ENCODE measurements around the gene EIPR1.

DNA sequence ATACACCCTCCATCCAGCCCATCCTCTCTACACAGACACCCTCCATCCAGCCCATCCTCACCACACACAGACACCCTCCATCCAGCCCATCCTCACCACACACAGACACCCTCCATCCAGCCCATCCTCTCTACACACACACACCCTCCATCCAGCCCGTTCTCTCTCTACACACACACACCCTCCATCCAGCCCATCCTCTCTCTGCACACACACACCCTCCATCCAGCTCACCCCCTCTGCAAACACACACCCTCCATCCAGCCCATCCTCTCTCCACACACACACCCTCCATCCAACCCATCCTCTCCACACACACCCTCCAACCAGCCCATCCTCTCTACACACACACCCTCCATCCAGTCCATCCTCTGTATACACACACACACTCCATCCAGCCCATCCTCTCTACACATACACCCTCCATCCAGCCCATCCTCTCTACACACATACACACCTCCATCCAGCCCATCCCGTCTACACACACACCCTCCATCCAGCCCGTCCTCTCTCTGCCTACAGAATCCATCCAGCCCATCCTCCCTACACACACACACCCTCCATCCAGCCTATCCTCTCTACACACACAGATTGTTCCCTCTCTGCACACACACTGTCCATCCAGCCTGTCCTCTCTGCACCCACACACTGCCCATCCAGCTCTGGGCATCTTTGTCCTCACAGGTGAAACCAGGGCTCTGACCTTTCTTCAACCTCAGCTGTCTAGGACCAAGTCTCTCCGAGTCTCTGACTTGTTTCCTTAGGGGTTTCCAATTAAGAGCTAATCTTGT lies 81.2 kb downstream of the EIPR1 start:
- TF ChIP-seq CTCF (conservative IDR thresholded peaks at IDR 0.05 in 1 of 2, IDR thresholded peaks at IDR 0.05 in 1 of 2; ENCODE audit: low read depth in 1 of 2, low read length in 2 of 2) = no peak
- TF ChIP-seq EZH2 (IDR thresholded peaks at IDR 0.05; ENCODE audit: low read length, missing control alignments) = no peak
